Ramos (cell line): ENCODE measurements around the gene PDE4D.

Experiments used
- in situ Hi-C: fragments of 300-500 bp; cut with MboI; formaldehyde crosslinking; loops from one replicate; pipeline ENCODE4 v1.14.3; 2022; ENCODE audit warnings: low sequenced_read_pairs; ENCODE audit not compliant: unreplicated experiment

The PDE4D gene

GRCh38 chr5:59893429-59894227 is at the start of gene PDE4D:
Gene PDE4D, minus strand, starts transcription at chr5:59893726.
- in situ Hi-C loops, result no loop called here

GRCh38 chr5:59937633-59938032 is 44.1 kb upstream of the PDE4D start:
- in situ Hi-C loops, result no loop called here

- in situ Hi-C loops, result no loop called here
These were observed 29.9 kb upstream of the PDE4D start for GRCh38 chr5:59923465-59923864.

- in situ Hi-C loops, result no loop called here
These were observed 28.7 kb upstream of the PDE4D start for GRCh38 chr5:59922220-59922619.

DNA sequence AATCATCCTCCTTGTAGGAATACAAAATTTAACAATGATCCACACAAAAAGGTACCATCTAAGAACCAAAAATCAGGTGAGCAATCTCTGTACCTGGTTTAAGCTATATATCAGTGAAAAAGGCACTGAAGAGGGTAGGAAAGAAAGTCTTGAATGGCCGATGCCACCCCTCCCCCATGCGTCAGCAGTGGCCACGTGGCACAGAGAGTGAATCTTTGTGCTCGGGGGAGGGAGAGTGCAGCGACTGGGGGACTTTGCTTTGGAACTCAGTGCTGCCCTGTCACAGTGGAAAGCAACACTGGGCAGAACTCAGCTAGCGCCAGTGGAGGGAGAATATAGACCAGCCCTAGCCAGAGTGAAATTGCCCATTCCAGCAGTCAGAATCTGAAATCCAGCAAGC is 28.3 kb upstream of the PDE4D start:
- in situ Hi-C loops, result no loop called here

- in situ Hi-C loops, result no loop called here
These were observed 26.0 kb upstream of the PDE4D start for GRCh38 chr5:59919484-59919883.

DNA sequence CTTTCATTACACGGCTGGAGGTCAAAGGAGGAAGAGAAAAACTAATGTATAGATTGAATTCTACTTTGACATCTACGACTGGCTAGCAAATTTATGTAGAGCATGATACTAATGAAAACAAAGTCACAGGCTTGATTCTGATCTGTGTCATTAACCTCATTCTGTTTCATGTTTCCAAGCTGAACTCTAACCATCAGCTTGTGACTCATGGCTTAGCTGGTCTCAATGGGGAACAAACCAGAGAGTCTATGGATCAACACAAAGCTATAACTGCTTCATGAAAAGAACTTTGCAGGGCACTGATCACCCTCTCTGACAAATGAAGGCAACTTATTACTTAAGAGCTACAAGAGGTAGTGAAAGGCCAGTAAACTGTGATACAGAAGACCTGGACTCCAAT is 23.6 kb upstream of the PDE4D start:
- in situ Hi-C loops, result no loop called here

- in situ Hi-C loops, result no loop called here
These were observed 11.7 kb upstream of the PDE4D start for GRCh38 chr5:59905188-59905587.

DNA sequence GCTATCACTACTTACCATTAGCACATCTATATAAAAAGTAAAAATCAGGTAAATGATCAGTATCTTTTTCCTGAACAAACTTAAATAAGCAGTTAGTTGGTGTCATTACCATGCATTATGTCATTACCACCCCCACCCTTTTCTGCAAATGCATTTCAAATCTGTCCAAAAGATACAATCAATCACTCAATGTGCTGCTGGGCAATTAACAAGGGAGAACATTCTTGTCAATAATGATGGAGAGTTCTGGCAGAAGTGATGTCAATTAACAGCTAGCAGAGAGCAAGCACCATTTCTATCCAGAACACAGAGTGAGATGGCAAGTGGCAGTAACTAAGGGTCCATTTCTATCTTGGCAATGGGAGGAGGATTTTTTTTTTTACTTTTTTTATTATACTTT is 3.5 kb upstream of the PDE4D start:
- in situ Hi-C loops, result no loop called here

DNA sequence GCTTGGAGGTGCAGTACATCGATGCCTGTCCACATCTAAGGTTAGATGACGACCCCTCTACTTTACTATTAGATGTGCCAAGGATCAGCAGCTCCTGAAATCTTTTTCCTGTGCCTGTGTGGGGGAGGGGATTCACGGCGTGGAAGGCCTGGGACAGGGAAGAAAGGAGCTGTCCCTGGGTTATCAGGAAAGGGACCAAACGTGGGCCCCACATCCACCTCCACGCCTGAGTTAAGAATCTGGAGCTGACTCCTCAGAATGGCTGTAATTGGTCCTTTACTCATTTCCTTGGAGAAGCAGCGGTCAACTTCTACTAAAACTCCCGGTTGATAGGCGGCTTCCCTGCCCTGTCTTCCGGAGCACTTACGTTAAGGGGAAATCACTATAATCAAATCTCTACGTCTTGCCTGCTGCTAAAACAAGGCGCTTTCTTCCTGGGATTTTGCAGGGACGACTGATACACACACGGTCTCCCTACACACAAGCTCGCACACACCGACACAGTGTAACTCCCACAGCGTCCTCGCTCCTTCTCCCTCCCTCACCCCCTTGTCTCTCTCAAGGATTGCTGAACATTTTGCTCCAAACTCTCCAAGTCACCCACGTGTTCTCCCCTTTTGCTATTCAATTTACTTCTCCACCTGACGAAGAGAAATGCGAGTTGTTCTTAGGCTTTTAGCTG is 1.4 kb downstream of the PDE4D start:
- in situ Hi-C loops, result no loop called here

- in situ Hi-C loops, result no loop called here
These were observed 6.3 kb downstream of the PDE4D start for GRCh38 chr5:59887274-59887673.

DNA sequence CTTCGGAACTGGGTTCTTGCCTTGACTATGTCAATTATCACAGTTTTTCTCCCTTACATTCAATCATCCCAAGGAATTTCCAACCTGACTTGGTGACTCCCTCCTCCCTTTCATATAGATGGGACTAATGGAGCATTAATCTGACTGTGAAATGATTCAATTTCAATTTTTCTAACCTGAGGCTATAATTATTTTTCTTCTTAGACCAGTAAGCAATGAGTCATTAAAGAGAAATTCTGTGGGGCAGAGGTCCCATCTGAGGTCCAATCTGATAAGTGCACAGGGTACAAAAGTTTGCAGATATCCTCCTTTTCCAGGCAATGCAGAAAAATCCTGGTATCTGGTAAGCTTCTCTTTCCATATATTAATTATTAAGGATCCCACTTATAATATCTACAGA is 18.9 kb downstream of the PDE4D start:
- in situ Hi-C loops, result no loop called here

DNA sequence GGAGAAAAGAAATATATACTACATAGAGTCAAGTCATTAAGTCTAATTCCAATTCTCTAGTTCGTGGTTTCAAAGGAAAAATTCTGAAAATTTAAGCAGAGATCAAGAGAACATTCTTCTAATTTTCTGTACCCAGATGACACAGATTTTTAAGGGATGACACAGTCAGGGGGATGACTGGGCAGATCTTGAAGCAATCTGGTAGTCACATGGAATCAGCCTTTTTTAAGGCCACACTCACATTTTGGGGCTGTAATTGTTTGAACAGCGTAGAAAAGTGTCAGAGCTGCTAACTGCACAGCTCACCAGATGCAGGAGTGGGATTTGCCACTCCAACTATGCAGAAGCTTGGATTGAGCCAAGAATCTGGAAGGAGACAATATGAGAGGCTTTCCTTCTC is 20.4 kb downstream of the PDE4D start:
- in situ Hi-C loops, result no loop called here

- in situ Hi-C loops, result no loop called here
These were observed 26.9 kb downstream of the PDE4D start for GRCh38 chr5:59866661-59867060.

- in situ Hi-C loops, result no loop called here
These were observed 28.8 kb downstream of the PDE4D start for GRCh38 chr5:59864718-59865117.

DNA sequence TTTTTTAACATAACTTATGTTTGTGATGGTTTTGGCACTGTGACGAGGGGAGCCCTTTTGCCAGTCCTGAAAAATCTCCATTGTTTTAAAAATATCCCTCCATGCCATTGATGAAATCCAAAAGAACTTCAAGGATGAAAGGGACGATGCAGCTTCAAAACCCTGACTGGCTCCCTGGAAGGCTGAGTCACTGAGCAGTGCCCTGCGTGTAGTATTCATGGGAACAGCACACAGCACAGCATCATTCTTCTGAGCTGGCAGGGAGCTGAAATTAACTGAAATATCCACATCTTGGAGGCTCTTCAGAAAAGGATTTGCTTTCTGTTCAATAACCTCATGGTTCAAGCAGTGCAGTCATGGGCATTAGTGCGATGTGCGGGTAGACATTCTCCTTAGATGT is 29.7 kb downstream of the PDE4D start:
- in situ Hi-C loops, result no loop called here

DNA sequence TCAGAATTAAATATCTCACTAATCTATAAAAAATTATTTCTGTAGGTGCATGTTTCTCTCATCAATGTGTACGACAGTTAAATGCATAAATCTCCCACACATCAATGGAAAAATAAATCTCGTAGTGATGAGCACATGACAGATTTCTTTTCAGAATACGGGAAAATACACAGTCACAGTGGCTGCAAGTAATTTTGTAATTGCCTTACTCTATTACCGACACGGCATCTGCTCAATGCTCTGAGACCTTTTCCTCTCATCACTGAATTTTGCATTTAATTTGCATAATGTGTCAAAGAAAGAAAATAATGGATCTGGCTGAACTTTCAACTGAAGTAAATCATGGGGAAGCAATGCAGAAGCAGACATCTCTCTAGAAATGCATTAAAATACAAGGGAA is 37.2 kb downstream of the PDE4D start:
- in situ Hi-C loops, result no loop called here

GRCh38 chr5:59850766-59851165 is 42.8 kb downstream of the PDE4D start:
- in situ Hi-C loops, result no loop called here

DNA sequence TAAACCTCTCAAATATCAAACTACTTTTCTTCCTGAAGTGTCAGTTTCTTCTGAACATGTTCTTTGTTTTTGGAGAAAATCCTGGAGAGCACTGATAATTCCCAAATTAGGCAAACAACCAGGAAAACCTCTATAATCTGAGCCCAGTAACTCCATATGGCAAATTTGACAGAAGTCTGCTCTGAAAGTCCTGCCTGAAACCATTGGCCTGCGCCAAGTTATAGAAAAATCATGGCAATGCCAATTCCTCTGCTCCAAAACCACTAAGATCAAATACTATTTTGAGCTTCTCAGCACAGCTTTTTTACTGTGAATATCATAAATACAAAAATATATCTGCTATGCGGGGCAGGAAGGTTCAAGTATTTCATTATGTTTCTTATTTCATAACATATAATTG is 45.9 kb downstream of the PDE4D start:
- in situ Hi-C loops, result no loop called here

GRCh38 chr5:59845730-59846129 is 47.8 kb downstream of the PDE4D start:
- in situ Hi-C loops, result no loop called here

GRCh38 chr5:59843511-59844213 is 49.9 kb downstream of the PDE4D start:
- in situ Hi-C loops, result no loop called here
